Loucy (cell line): ENCODE results near the gene NEIL1.

Source experiments
- EZH2phosphoT487 ChIP-seq: fragments of 200-600 bp; IDR thresholded peaks from 2 replicates; pipeline ENCODE4 v1.6.1; 2018; ENCODE audit warnings: antibody characterized with exemption, mild to moderate bottlenecking, moderate library complexity, borderline replicate concordance
- TF ChIP-seq, protein P1 (sequence below): fragments of 200-600 bp; sonication (generic); conservative IDR thresholded peaks from 2 replicates; pipeline ENCODE4 v1.5.1; 2014; ENCODE audit warnings: mild to moderate bottlenecking, antibody characterized with exemption, low read length

DNA sequence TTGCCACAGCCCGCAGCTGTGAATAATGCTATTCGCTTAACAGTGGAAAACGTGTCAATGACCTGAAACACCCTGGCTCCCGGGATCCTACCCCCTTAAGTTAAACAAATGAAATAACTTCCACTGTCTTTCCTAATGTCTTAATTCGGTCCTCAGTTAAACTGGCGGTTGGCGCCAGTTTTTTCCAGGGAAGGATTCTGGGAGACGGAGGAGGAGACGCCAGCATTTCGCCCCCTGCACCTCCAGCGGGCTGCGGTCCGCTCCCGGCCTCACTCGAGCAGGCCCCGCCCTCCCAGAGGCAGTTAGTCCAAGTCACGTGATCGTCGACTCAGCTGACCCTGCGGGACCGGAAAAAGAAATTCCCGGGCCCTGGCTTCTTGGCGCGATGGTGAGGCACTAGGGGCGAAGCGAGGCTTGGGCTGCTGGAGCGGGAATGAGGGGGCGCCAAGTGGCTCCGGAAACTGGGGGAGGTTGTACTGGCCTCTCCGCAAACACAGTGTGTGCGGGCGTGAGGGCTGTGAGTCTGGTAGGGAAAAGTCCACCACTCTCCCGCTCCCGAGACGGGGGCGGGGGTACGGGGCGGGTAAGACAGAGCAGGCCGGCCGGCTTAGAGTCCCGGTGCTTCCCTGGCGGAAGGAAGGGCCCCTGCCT is 11.0 kb upstream of the NEIL1 start, which contains the start of gene COMMD4:
- TF ChIP-seq EZH2phosphoT487 = no peak
- TF ChIP-seq, protein P1, sequence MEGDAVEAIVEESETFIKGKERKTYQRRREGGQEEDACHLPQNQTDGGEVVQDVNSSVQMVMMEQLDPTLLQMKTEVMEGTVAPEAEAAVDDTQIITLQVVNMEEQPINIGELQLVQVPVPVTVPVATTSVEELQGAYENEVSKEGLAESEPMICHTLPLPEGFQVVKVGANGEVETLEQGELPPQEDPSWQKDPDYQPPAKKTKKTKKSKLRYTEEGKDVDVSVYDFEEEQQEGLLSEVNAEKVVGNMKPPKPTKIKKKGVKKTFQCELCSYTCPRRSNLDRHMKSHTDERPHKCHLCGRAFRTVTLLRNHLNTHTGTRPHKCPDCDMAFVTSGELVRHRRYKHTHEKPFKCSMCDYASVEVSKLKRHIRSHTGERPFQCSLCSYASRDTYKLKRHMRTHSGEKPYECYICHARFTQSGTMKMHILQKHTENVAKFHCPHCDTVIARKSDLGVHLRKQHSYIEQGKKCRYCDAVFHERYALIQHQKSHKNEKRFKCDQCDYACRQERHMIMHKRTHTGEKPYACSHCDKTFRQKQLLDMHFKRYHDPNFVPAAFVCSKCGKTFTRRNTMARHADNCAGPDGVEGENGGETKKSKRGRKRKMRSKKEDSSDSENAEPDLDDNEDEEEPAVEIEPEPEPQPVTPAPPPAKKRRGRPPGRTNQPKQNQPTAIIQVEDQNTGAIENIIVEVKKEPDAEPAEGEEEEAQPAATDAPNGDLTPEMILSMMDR = no peak
